Osteoblast (primary cell): ENCODE measurements around the gene RRAS. TPM values are rescaled to one million over a fixed set of nuclear protein-coding genes. Genes with fewer than 3 reads are reported as not detected.

Experiments
- DNase-seq: peaks from one replicate; pipeline ENCODE4 v3.0.0; 2011; ENCODE audit warnings: low spot score, mixed read lengths; ENCODE audit not compliant: insufficient read length; ENCODE audit errors: missing footprints
- H2AFZ ChIP-seq: 2 replicates; pipeline ENCODE4 v1.6.0; 2011; ENCODE audit warnings: mild to moderate bottlenecking, low read length
- H3K27ac ChIP-seq: 2 replicates; pipeline ENCODE4 v1.5.1; 2011; ENCODE audit warnings: mild to moderate bottlenecking, low read depth, low read length, moderate library complexity
- H3K27me3 ChIP-seq: 2 replicates; pipeline ENCODE4 v1.6.0; 2012; ENCODE audit warnings: mild to moderate bottlenecking, control low read depth, inconsistent platforms, low read length, moderate library complexity; ENCODE audit not compliant: insufficient read depth
- H3K36me3 ChIP-seq: 2 replicates; pipeline ENCODE4 v1.5.1; 2011; ENCODE audit warnings: mild to moderate bottlenecking, low read length, control low read depth, moderate library complexity; ENCODE audit not compliant: insufficient read depth
- H3K4me1 ChIP-seq: 2 replicates; pipeline ENCODE4 v1.5.1; 2011; ENCODE audit warnings: mild to moderate bottlenecking, low read length, control low read depth, moderate library complexity; ENCODE audit not compliant: insufficient read depth
- H3K4me2 ChIP-seq: 2 replicates; pipeline ENCODE4 v1.6.0; 2011; ENCODE audit warnings: mild to moderate bottlenecking, low read length; ENCODE audit not compliant: insufficient read depth
- H3K4me3 ChIP-seq: fragments of 200-600 bp; sonication (generic); 3 replicates; pipeline ENCODE4 v1.5.1; 2012; ENCODE audit warnings: mild to moderate bottlenecking, low read length, inconsistent platforms; ENCODE audit not compliant: insufficient read depth
- H3K79me2 ChIP-seq: 2 replicates; pipeline ENCODE4 v1.6.0; 2012; ENCODE audit warnings: mild to moderate bottlenecking, low read length, control low read depth, inconsistent platforms; ENCODE audit not compliant: insufficient read depth
- H3K9me3 ChIP-seq: 2 replicates; pipeline ENCODE4 v1.5.1; 2011; ENCODE audit warnings: low read depth, low read length, control low read depth
- H4K20me1 ChIP-seq: 2 replicates; pipeline ENCODE4 v1.6.0; 2012; ENCODE audit warnings: mild to moderate bottlenecking, low read length, control low read depth; ENCODE audit not compliant: insufficient read depth
- total RNA-seq: library from RNA; depleted of rRNA; stranded (reverse); fragments of >200 nt; gene quantifications from 2 replicates; pipeline ENCODE4 v1.2.3, GENCODE V29; 2012
- TF ChIP-seq, protein P1 (sequence below): IDR thresholded peaks from 2 replicates; pipeline ENCODE4 v1.5.1; 2011; ENCODE audit warnings: mild to moderate bottlenecking, low read depth, low read length, moderate library complexity; ENCODE audit errors: extremely low read depth

The RRAS gene
- total RNA-seq, 1 donor = 31.8 TPM

DNA sequence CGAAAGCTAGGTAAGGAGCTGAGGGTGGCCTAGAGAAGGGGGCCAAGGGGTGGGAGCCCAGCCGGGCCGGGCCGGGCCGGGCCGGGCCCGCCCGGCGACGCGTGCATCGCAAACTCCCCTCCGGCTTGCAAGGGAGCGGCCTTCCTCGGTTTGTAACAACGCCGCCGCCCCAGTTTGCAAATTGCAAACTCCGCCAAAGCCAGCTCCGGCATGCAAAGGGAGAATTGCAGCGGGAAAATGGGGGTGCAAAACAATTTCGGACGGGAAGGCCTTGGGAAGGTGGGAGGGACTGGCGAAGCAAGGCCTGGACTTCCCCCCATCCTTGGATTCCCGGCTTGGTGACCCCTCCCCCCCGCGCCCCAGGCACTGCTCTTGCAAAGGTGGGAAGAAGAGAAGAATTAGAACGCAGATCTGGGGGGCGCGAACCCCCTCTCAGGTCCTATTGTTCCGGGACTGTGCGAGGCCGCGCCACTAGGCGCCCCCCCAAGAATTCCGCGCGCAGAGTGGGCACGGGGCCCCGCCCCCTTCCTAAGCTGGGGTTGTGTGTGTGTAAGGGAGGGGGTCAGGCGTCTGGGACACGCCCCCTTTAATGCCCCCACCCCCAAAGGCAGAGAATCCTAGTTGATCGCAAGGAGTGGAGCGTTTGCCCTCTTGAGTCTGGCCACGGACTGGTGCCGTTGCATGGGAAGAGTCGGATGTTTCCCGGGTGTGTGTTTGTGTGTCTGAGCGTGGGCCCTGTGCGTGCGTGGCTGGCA lies 48.0 kb downstream of the RRAS start:
- Histone ChIP-seq H3K27me3 (no peaks in the 10 kb centered on the region), H3K79me2 (peaks cover 32% of the 10 kb centered on the region), H3K27ac (peak overlapping the region; percentile 8), H3K36me3 (peaks cover 21% of the 10 kb centered on the region), H3K4me2 (peak overlapping the region; percentile 90), H3K4me1 (peaks cover 22% of the 10 kb centered on the region), H4K20me1 (peaks cover 21% of the 10 kb centered on the region), H3K9me3 (no peaks in the 10 kb centered on the region), H3K4me3 (peak overlapping the region; percentile 87), H2AFZ (peak overlapping the region; percentile 25)
- peak; percentile 96 for DNase-seq
- TF ChIP-seq, protein P1, sequence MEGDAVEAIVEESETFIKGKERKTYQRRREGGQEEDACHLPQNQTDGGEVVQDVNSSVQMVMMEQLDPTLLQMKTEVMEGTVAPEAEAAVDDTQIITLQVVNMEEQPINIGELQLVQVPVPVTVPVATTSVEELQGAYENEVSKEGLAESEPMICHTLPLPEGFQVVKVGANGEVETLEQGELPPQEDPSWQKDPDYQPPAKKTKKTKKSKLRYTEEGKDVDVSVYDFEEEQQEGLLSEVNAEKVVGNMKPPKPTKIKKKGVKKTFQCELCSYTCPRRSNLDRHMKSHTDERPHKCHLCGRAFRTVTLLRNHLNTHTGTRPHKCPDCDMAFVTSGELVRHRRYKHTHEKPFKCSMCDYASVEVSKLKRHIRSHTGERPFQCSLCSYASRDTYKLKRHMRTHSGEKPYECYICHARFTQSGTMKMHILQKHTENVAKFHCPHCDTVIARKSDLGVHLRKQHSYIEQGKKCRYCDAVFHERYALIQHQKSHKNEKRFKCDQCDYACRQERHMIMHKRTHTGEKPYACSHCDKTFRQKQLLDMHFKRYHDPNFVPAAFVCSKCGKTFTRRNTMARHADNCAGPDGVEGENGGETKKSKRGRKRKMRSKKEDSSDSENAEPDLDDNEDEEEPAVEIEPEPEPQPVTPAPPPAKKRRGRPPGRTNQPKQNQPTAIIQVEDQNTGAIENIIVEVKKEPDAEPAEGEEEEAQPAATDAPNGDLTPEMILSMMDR = no peak

- Histone ChIP-seq H3K27me3 (no peaks in the 10 kb centered on the region), H3K4me3 (peak within 1 kb of the TSS; percentile 87), H3K27ac (peak within 1 kb of the TSS; percentile 70), H3K79me2 (peaks cover 31% of the 10 kb centered on the region), H3K4me1 (peaks cover 22% of the 10 kb centered on the region), H3K36me3 (peaks cover 18% of the 10 kb centered on the region), H2AFZ (peak within 1 kb of the TSS; percentile 94), H3K4me2 (peak within 1 kb of the TSS; percentile 99), H4K20me1 (peaks cover 21% of the 10 kb centered on the region), H3K9me3 (no peaks in the 10 kb centered on the region)
- TF ChIP-seq, protein P1 = no peak
- DNase-seq = peak; percentile 98
These were observed 48.8 kb downstream of the RRAS start, which contains the start of gene PRR12 for GRCh38 chr19:49590971-49591730. Gene PRR12 (plus strand): TSS chr19:49591182. CDS start chr19:49591655, 473 bp downstream.

DNA sequence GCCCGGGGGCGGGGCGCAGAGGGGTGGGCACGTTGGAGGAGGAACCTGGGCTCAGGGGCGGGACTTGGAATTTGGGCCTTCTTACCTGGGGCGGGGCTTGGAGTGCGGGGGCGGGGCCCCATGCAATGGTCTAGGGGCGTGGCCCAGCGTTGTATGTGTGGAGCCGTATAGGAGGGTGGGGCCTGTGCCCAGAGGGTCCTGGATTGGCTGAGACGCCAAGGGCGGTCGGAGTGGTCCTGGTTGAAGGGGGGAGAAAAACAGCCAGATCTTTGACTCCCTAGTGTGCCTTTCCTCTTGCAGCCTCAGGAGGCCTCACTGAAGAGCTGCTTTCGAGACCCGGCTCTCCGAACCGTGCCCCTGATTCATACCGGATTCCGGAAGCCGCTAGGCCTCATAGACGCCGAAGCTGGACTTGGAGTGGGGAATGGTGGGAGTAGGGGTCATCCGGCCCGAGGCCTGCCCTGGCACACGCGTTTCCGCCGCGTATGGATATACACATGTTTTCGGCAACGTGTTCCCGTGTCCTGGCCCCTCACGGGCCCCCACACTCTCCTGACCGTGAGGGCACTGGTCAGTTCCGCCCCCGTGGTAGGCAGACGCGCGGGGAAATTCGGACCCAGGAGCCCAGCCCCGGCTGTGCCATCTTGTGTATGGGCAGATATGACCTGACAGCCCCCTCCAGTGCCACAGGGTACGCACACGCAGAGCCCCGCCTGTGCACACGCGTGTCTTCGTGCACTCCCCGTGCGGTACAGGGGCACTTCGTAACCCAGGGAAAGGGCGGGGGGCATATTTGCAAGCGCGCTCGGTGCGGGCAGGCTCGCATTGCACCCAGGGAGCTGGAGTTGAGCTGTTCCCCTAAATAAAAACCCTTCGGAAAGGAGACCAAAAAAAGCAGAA lies 49.6 kb downstream of the RRAS start:
- peak overlapping the region; percentile 70 for H3K27ac ChIP-seq
- H3K4me1 ChIP-seq = peaks cover 22% of the 10 kb centered on the region
- H3K36me3 ChIP-seq = peaks cover 11% of the 10 kb centered on the region
- peaks cover 31% of the 10 kb centered on the region for H3K79me2 ChIP-seq
- H4K20me1 ChIP-seq = peaks cover 21% of the 10 kb centered on the region
- H2AFZ ChIP-seq = peak overlapping the region; percentile 94
- no peaks in the 10 kb centered on the region for H3K9me3 ChIP-seq
- peak overlapping the region; percentile 87 for H3K4me3 ChIP-seq
- peak overlapping the region; percentile 99 for H3K4me2 ChIP-seq
- TF ChIP-seq, protein P1 = no peak
- H3K27me3 ChIP-seq = no peaks in the 10 kb centered on the region
- peak; percentile 97 for DNase-seq
